GM12878 (cell line): ENCODE data around the gene MRPS18A.

Experiments
- CREB1 ChIP-seq: IDR thresholded peaks from 2 replicates; pipeline ENCODE4 v1.6.1; 2012; ENCODE audit warnings: low read depth, mild to moderate bottlenecking, inconsistent platforms
- SIN3A ChIP-seq: IDR thresholded peaks from 2 replicates; pipeline ENCODE4 v1.6.1; 2012; ENCODE audit warnings: low read depth, low read length, improper control_type of control experiment
- SPI1 ChIP-seq: IDR thresholded peaks from 2 replicates; pipeline ENCODE4 v1.6.1; 2011; ENCODE audit warnings: low read depth, mild to moderate bottlenecking, low read length, moderate library complexity, borderline replicate concordance; ENCODE audit not compliant: insufficient read depth
- YBX1 ChIP-seq: fragments of 450-650 bp; IDR thresholded peaks from 2 replicates; pipeline ENCODE4 v1.6.1; 2016; ENCODE audit warnings: antibody characterized with exemption
- TF ChIP-seq, protein P1 (sequence below): fragments of 450-650 bp; IDR thresholded peaks from 2 replicates; pipeline ENCODE4 v1.6.1; 2018; ENCODE audit warnings: mild to moderate bottlenecking, low read depth, moderate library complexity; ENCODE audit not compliant: partially characterized antibody
- TF ChIP-seq, protein P2 (sequence below), 3 experiments: IDR thresholded peaks in 2 of 3; conservative IDR thresholded peaks in 1 of 3; 2 replicates each; pipeline ENCODE4 v1.5.1; 2011; ENCODE audit warnings: low read depth in 3 of 3, low read length in 3 of 3, mild to moderate bottlenecking in 3 of 3, control low read depth in 2 of 3, moderate library complexity in 2 of 3, inconsistent platforms in 1 of 3, mixed read lengths in 1 of 3; ENCODE audit not compliant: control insufficient read depth in 2 of 3, insufficient read depth in 1 of 3; ENCODE audit errors: extremely low read depth in 1 of 3

DNA sequence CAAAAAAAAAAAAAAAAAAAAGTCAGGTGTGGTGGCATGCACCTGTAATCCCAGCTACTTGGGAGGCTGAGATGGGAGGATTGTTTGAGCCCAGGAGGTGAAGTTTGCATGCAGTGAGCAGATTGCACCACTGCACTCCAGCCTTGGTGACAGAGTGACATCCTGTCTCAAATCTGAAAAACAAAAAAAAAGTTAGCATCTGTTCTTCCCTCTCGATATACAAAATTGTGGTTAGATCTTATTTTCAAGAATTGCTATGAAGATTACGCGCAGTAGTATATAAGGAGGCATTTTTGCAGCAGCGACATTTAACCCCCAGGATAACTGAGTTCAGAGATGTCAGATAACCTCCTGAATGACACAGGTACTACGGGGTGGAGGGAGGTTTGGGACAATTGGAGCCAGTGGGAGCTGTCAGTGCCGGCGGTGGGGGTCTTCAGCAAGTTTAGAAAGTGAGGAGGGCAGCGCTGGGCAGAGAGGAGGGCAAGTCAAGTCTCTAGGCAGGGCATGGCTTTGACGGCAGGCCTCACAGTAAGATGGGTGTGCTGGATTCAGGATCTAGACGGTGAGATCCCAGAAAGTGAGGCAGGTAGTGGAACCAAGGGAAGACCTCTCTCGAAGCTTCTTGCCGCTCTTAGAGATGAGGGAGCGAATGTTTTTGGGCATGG is 26.2 kb upstream of the MRPS18A start:
- TF ChIP-seq, protein P1, sequence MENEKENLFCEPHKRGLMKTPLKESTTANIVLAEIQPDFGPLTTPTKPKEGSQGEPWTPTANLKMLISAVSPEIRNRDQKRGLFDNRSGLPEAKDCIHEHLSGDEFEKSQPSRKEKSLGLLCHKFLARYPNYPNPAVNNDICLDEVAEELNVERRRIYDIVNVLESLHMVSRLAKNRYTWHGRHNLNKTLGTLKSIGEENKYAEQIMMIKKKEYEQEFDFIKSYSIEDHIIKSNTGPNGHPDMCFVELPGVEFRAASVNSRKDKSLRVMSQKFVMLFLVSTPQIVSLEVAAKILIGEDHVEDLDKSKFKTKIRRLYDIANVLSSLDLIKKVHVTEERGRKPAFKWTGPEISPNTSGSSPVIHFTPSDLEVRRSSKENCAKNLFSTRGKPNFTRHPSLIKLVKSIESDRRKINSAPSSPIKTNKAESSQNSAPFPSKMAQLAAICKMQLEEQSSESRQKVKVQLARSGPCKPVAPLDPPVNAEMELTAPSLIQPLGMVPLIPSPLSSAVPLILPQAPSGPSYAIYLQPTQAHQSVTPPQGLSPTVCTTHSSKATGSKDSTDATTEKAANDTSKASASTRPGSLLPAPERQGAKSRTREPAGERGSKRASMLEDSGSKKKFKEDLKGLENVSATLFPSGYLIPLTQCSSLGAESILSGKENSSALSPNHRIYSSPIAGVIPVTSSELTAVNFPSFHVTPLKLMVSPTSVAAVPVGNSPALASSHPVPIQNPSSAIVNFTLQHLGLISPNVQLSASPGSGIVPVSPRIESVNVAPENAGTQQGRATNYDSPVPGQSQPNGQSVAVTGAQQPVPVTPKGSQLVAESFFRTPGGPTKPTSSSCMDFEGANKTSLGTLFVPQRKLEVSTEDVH = no peak
- TF ChIP-seq SIN3A = no peak
- no peak for TF ChIP-seq YBX1
- no peak for TF ChIP-seq CREB1
- TF ChIP-seq, protein P2, sequence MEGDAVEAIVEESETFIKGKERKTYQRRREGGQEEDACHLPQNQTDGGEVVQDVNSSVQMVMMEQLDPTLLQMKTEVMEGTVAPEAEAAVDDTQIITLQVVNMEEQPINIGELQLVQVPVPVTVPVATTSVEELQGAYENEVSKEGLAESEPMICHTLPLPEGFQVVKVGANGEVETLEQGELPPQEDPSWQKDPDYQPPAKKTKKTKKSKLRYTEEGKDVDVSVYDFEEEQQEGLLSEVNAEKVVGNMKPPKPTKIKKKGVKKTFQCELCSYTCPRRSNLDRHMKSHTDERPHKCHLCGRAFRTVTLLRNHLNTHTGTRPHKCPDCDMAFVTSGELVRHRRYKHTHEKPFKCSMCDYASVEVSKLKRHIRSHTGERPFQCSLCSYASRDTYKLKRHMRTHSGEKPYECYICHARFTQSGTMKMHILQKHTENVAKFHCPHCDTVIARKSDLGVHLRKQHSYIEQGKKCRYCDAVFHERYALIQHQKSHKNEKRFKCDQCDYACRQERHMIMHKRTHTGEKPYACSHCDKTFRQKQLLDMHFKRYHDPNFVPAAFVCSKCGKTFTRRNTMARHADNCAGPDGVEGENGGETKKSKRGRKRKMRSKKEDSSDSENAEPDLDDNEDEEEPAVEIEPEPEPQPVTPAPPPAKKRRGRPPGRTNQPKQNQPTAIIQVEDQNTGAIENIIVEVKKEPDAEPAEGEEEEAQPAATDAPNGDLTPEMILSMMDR (IDR thresholded peaks at IDR 0.05 in 2 of 3, conservative IDR thresholded peaks at IDR 0.05 in 1 of 3; ENCODE audit: control insufficient read depth in 2 of 3, extremely low read depth in 1 of 3, insufficient read depth in 1 of 3, low read depth in 3 of 3, low read length in 3 of 3) = no peak
- no peak for TF ChIP-seq SPI1
